ENCODE measurements around the gene CDH12. TPM values are rescaled to one million over a fixed set of nuclear protein-coding genes. Genes with fewer than 3 reads are reported as not detected.

CDH12 gene
- total RNA-seq, 1 experiment from 2014 or later: 2.3 TPM

- Mint-ChIP-seq H3K27me3 (ENCODE audit: unreplicated experiment) (no peaks in the 10 kb centered on the region), H3K27ac (ENCODE audit: unreplicated experiment) (no peak overlapping the region), H3K9me3 (ENCODE audit: low read depth, unreplicated experiment) (peaks cover 3% of the 10 kb centered on the region), H3K36me3 (ENCODE audit: insufficient read depth, unreplicated experiment) (no peaks in the 10 kb centered on the region), H3K4me3 (ENCODE audit: low read depth, unreplicated experiment) (no peak overlapping the region), H3K4me1 (ENCODE audit: low read depth, unreplicated experiment) (peaks cover 16% of the 10 kb centered on the region)
- DNase-seq: no peak
- no peak for TF ChIP-seq CTCF (IDR thresholded peaks at IDR 0.05; ENCODE audit: unreplicated experiment)
- no TSS peak for BruUV-seq (replicated peaks)
- CTCF ChIA-PET: no interaction called here
- intact Hi-C loops (cut with micrococcal nuclease; ENCODE audit: unreplicated experiment): no loop called here
Measured at GRCh38 chr5:22473886-22474285, 379.3 kb downstream of the CDH12 start.

- Mint-ChIP-seq H3K4me1 (ENCODE audit: low read depth, unreplicated experiment) (peaks cover 16% of the 10 kb centered on the region), H3K36me3 (ENCODE audit: insufficient read depth, unreplicated experiment) (no peaks in the 10 kb centered on the region), H3K9me3 (ENCODE audit: low read depth, unreplicated experiment) (peaks cover 6% of the 10 kb centered on the region), H3K4me3 (ENCODE audit: low read depth, unreplicated experiment) (no peak overlapping the region), H3K27me3 (ENCODE audit: unreplicated experiment) (no peaks in the 10 kb centered on the region), H3K27ac (ENCODE audit: unreplicated experiment) (peak overlapping the region; percentile 34)
- no peak for TF ChIP-seq CTCF (IDR thresholded peaks at IDR 0.05; ENCODE audit: unreplicated experiment)
- intact Hi-C loops (cut with micrococcal nuclease; ENCODE audit: unreplicated experiment): no loop called here
- DNase-seq: peak; percentile 5
- CTCF ChIA-PET: no interaction called here
- BruUV-seq (replicated peaks): no TSS peak
Measured at GRCh38 chr5:22471154-22471553, 382.0 kb downstream of the CDH12 start.

- peaks cover 16% of the 10 kb centered on the region for H3K4me1 Mint-ChIP-seq (ENCODE audit: low read depth, unreplicated experiment)
- peaks cover 7% of the 10 kb centered on the region for H3K9me3 Mint-ChIP-seq (ENCODE audit: low read depth, unreplicated experiment)
- no peak overlapping the region for H3K27ac Mint-ChIP-seq (ENCODE audit: unreplicated experiment)
- H3K36me3 Mint-ChIP-seq (ENCODE audit: insufficient read depth, unreplicated experiment): no peaks in the 10 kb centered on the region
- CTCF ChIA-PET: no interaction called here
- intact Hi-C loops (cut with micrococcal nuclease; ENCODE audit: unreplicated experiment): no loop called here
- no peak overlapping the region for H3K4me3 Mint-ChIP-seq (ENCODE audit: low read depth, unreplicated experiment)
- no TSS peak for BruUV-seq (replicated peaks)
- DNase-seq: no peak
- TF ChIP-seq CTCF (IDR thresholded peaks at IDR 0.05; ENCODE audit: unreplicated experiment): no peak
- H3K27me3 Mint-ChIP-seq (ENCODE audit: unreplicated experiment): no peaks in the 10 kb centered on the region
Measured at GRCh38 chr5:22470408-22470807, 382.7 kb downstream of the CDH12 start.

- DNase-seq: no peak
- Mint-ChIP-seq H3K36me3 (ENCODE audit: insufficient read depth, unreplicated experiment) (no peaks in the 10 kb centered on the region), H3K27me3 (ENCODE audit: unreplicated experiment) (no peaks in the 10 kb centered on the region), H3K27ac (ENCODE audit: unreplicated experiment) (no peak overlapping the region), H3K4me1 (ENCODE audit: low read depth, unreplicated experiment) (peaks cover 1% of the 10 kb centered on the region), H3K9me3 (ENCODE audit: low read depth, unreplicated experiment) (peaks cover 3% of the 10 kb centered on the region), H3K4me3 (ENCODE audit: low read depth, unreplicated experiment) (no peak overlapping the region)
- no TSS peak for BruUV-seq (replicated peaks)
- CTCF ChIA-PET: no interaction called here
- no peak for TF ChIP-seq CTCF (IDR thresholded peaks at IDR 0.05; ENCODE audit: unreplicated experiment)
- intact Hi-C loops (cut with micrococcal nuclease; ENCODE audit: unreplicated experiment): no loop called here
Measured at GRCh38 chr5:22465616-22466015, 387.5 kb downstream of the CDH12 start.

- intact Hi-C loops (cut with micrococcal nuclease; ENCODE audit: unreplicated experiment): no loop called here
- H3K27ac Mint-ChIP-seq (ENCODE audit: unreplicated experiment): no peak overlapping the region
- no peaks in the 10 kb centered on the region for H3K36me3 Mint-ChIP-seq (ENCODE audit: insufficient read depth, unreplicated experiment)
- no TSS peak for BruUV-seq (replicated peaks)
- H3K27me3 Mint-ChIP-seq (ENCODE audit: unreplicated experiment): no peaks in the 10 kb centered on the region
- no peak overlapping the region for H3K4me3 Mint-ChIP-seq (ENCODE audit: low read depth, unreplicated experiment)
- no peaks in the 10 kb centered on the region for H3K4me1 Mint-ChIP-seq (ENCODE audit: low read depth, unreplicated experiment)
- TF ChIP-seq CTCF (IDR thresholded peaks at IDR 0.05; ENCODE audit: unreplicated experiment): no peak
- peaks cover 3% of the 10 kb centered on the region for H3K9me3 Mint-ChIP-seq (ENCODE audit: low read depth, unreplicated experiment)
- CTCF ChIA-PET: no interaction called here
- no peak for DNase-seq
Measured at GRCh38 chr5:22465177-22465576, 388.0 kb downstream of the CDH12 start.
